ENCODE results near the gene SEMA4C.

DNA sequence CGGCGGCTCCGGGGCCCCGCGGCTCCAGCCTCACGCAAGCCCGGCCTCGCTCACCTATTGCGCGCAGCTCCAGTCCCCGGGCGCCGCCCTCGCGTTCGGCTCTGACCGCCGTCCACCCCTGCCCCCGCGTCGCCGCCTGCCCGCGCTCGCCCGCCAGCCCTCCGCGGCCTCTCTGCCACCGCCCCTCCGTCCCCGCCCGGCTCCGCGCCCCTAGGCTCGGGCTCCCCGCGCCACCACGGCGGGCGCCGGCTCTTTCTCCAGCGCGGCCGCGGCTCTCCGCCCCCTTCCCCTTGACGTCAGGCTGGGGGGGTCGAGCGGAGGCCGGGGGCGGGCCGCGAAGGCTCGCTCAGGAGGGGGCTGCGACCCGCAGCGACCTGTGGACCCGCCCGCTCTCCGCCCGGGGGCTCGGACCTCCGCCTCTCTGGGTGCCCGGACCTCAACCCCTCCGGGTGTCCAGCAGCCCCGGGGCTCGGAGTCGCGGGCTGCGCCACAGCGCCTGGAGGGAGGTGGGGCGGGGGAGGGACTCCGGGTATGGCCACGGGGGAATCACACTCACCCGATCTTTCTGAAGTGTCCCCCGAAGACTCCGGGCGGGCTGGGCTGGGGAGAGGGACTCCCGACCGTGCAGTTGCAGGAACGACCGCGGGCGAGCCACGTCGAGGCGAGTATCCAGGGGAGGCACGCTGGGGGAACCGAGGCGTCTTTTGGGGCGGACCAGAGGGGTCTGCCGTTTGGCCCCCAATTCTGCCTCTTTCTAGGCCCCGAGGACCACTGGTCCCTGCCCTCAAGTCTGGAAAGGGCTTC is at the start of gene SEMA4C:
- TF ChIP-seq CTCF (conservative IDR thresholded peaks at IDR 0.05; ENCODE audit: low read length) (no peak), EZH2phosphoT487 (IDR thresholded peaks at IDR 0.05; ENCODE audit: borderline replicate concordance, low read depth, low read length) (no peak)
